H9 (cell line): ENCODE results near the gene MAOA. TPM values are rescaled to one million over a fixed set of nuclear protein-coding genes. Genes with fewer than 3 reads are reported as not detected.

Experiments used
- DNase-seq: peaks from one replicate; pipeline ENCODE4 v3.0.0-alpha.2; 2017
- H2AFZ ChIP-seq: one replicate; pipeline ENCODE4 v1.6.1; 2013; ENCODE audit warnings: mild to moderate bottlenecking, low read length, control low read depth, moderate library complexity
- H2AK5ac ChIP-seq: 2 replicates; pipeline ENCODE4 v1.6.1; 2013; ENCODE audit warnings: low read length, control low read depth, mixed read lengths; ENCODE audit not compliant: insufficient read length
- H2BK120ac ChIP-seq: one replicate; pipeline ENCODE4 v1.6.1; 2013; ENCODE audit warnings: low read depth, mild to moderate bottlenecking, low read length, control low read depth, inconsistent platforms; ENCODE audit not compliant: poor library complexity, severe bottlenecking
- H2BK12ac ChIP-seq: 2 replicates; pipeline ENCODE4 v1.6.1; 2013; ENCODE audit warnings: low read length, control low read depth, mixed read lengths, low read depth; ENCODE audit not compliant: insufficient read length
- H2BK15ac ChIP-seq: 2 replicates; pipeline ENCODE4 v1.6.1; 2013; ENCODE audit warnings: low read depth, low read length, control low read depth
- H2BK20ac ChIP-seq: one replicate; pipeline ENCODE4 v1.6.1; 2013; ENCODE audit warnings: low read depth, mild to moderate bottlenecking, low read length, control low read depth, inconsistent platforms; ENCODE audit not compliant: poor library complexity, severe bottlenecking
- H2BK5ac ChIP-seq: 2 replicates; pipeline ENCODE4 v1.6.1; 2013; ENCODE audit warnings: low read length, control low read depth, mixed read lengths; ENCODE audit not compliant: insufficient read length
- H3K14ac ChIP-seq: 2 replicates; pipeline ENCODE4 v1.6.1; 2013; ENCODE audit warnings: low read length, control low read depth; ENCODE audit not compliant: insufficient read depth
- H3K18ac ChIP-seq: 2 replicates; pipeline ENCODE4 v1.6.1; 2013; ENCODE audit warnings: low read depth, mild to moderate bottlenecking, mixed read lengths, low read length, control low read depth; ENCODE audit not compliant: insufficient read length
- H3K23ac ChIP-seq: 2 replicates; pipeline ENCODE4 v1.6.1; 2013; ENCODE audit warnings: low read length, control low read depth, mixed read lengths, low read depth; ENCODE audit not compliant: insufficient read length
- H3K23me2 ChIP-seq: 2 replicates; pipeline ENCODE4 v1.6.1; 2013; ENCODE audit warnings: low read depth, mild to moderate bottlenecking, mixed read lengths, low read length, control low read depth; ENCODE audit not compliant: insufficient read length, poor library complexity, severe bottlenecking
- H3K27ac ChIP-seq: 2 replicates; pipeline ENCODE4 v1.5.1; 2013; ENCODE audit warnings: low read length, control low read depth, mixed read lengths, low read depth; ENCODE audit not compliant: insufficient read length
- H3K27me3 ChIP-seq: 2 replicates; pipeline ENCODE4 v1.6.1; 2013; ENCODE audit warnings: low read length, control low read depth, inconsistent platforms; ENCODE audit not compliant: insufficient read depth
- H3K4ac ChIP-seq: 2 replicates; pipeline ENCODE4 v1.6.1; 2013; ENCODE audit warnings: low read depth, mild to moderate bottlenecking, control low read depth, inconsistent platforms, low read length, moderate library complexity
- H3K4me1 ChIP-seq: 2 replicates; pipeline ENCODE4 v1.6.1; 2013; ENCODE audit warnings: low read length, control low read depth, inconsistent platforms; ENCODE audit not compliant: insufficient read depth
- H3K4me2 ChIP-seq: 2 replicates; pipeline ENCODE4 v1.6.1; 2013; ENCODE audit warnings: low read length, control low read depth, mixed read lengths; ENCODE audit not compliant: insufficient read length, insufficient read depth
- H3K56ac ChIP-seq: 2 replicates; pipeline ENCODE4 v1.6.1; 2013; ENCODE audit warnings: low read depth, mild to moderate bottlenecking, mixed read lengths, low read length, control low read depth; ENCODE audit not compliant: insufficient read length
- H3K79me1 ChIP-seq: 2 replicates; pipeline ENCODE4 v1.6.1; 2013; ENCODE audit warnings: low read depth, mild to moderate bottlenecking, moderate library complexity, low read length, control low read depth, inconsistent platforms; ENCODE audit not compliant: insufficient read depth, poor library complexity, severe bottlenecking
- H3K79me2 ChIP-seq: 2 replicates; pipeline ENCODE4 v1.6.1; 2013; ENCODE audit warnings: low read length, control low read depth, inconsistent platforms; ENCODE audit not compliant: insufficient read depth
- H3K9ac ChIP-seq: 2 replicates; pipeline ENCODE4 v1.6.1; 2013; ENCODE audit warnings: low read length, control low read depth, mixed read lengths; ENCODE audit not compliant: insufficient read length; ENCODE audit errors: extremely low read depth
- H3K9me3 ChIP-seq: one replicate; pipeline ENCODE4 v1.6.1; 2013; ENCODE audit warnings: low read depth, low read length, inconsistent platforms; ENCODE audit not compliant: control insufficient read depth
- H3T11ph ChIP-seq: one replicate; pipeline ENCODE4 v1.6.1; 2013; ENCODE audit warnings: mild to moderate bottlenecking, low read length, control low read depth, inconsistent platforms
- H4K20me1 ChIP-seq: one replicate; pipeline ENCODE4 v1.6.1; 2013; ENCODE audit not compliant: control insufficient read depth, insufficient read length, insufficient read depth
- H4K5ac ChIP-seq: 2 replicates; pipeline ENCODE4 v1.6.1; 2013; ENCODE audit warnings: low read depth, mild to moderate bottlenecking, mixed read lengths, low read length, control low read depth; ENCODE audit not compliant: insufficient read length
- H4K8ac ChIP-seq: replicated peaks from 2 replicates; pipeline ENCODE4 v1.6.1; 2013; ENCODE audit warnings: low read length, control low read depth, mixed read lengths, low read depth; ENCODE audit not compliant: insufficient read length
- H4K91ac ChIP-seq: 2 replicates; pipeline ENCODE4 v1.6.1; 2013; ENCODE audit warnings: low read depth, mild to moderate bottlenecking, moderate library complexity, mixed read lengths, low read length, control low read depth; ENCODE audit not compliant: insufficient read length
- H3K27ac Mint-ChIP-seq, 3 experiments: 2 replicates in 2 of 3; 3 replicates in 1 of 3; pipeline ENCODE4 v1.8.0; 2020 to 2021; ENCODE audit warnings: mixed read lengths in 3 of 3, mild to moderate bottlenecking in 1 of 3, moderate library complexity in 1 of 3
- H3K27me3 Mint-ChIP-seq: 2 replicates; pipeline ENCODE4 v1.8.0; 2021; ENCODE audit warnings: low read depth, mild to moderate bottlenecking, moderate library complexity, mixed read lengths
- H3K36me3 Mint-ChIP-seq, 3 experiments: 2 replicates in 2 of 3; 3 replicates in 1 of 3; pipeline ENCODE4 v1.8.0; 2020 to 2021; ENCODE audit warnings: low read depth in 3 of 3, mixed read lengths in 3 of 3; ENCODE audit not compliant: insufficient read depth in 1 of 3
- H3K4me1 Mint-ChIP-seq, 2 experiments: 2 replicates each; pipeline ENCODE4 v1.8.0; 2020; ENCODE audit warnings: mixed read lengths in 2 of 2
- H3K4me3 Mint-ChIP-seq, 2 experiments: 2 replicates in 1 of 2; 3 replicates in 1 of 2; pipeline ENCODE4 v1.8.0; 2020 to 2021; ENCODE audit warnings: mild to moderate bottlenecking in 2 of 2, mixed read lengths in 2 of 2, moderate library complexity in 1 of 2
- H3K9me3 Mint-ChIP-seq, 2 experiments: 2 replicates in 1 of 2; 3 replicates in 1 of 2; pipeline ENCODE4 v1.8.0; 2020; ENCODE audit warnings: mild to moderate bottlenecking in 2 of 2, mixed read lengths in 2 of 2, moderate library complexity in 1 of 2
- CTCF ChIP-seq: fragments of 200-600 bp; sonication (generic); conservative IDR thresholded peaks from 3 replicates; pipeline ENCODE4 v1.8.0; 2021; ENCODE audit warnings: antibody characterized with exemption, mild to moderate bottlenecking
- total RNA-seq: library from RNA; stranded (reverse); gene quantifications from 2 replicates; pipeline ENCODE4 v1.2.1, GENCODE V29; 2021

The MAOA gene
- total RNA-seq, 1 experiment from 2014 or later: 0.28 TPM

- no peak overlapping the region for H3K4me3 Mint-ChIP-seq
- Histone ChIP-seq H3K14ac (no peak overlapping the region), H4K20me1 (no peaks in the 10 kb centered on the region), H4K5ac (no peak overlapping the region), H2BK15ac (no peak overlapping the region), H3K79me2 (no peaks in the 10 kb centered on the region), H3T11ph (no peak overlapping the region), H3K27ac (no peak overlapping the region), H3K4me2 (no peak overlapping the region), H3K9ac (no peak overlapping the region), H4K8ac (no peak overlapping the region), H3K4ac (no peak overlapping the region), H3K56ac (no peak overlapping the region), H2BK12ac (no peak overlapping the region), H2AK5ac (no peak overlapping the region), H2BK120ac (no peak overlapping the region), H3K9me3 (no peaks in the 10 kb centered on the region), H3K27me3 (no peaks in the 10 kb centered on the region), H2BK20ac (no peak overlapping the region), H2AFZ (no peak overlapping the region), H2BK5ac (no peak overlapping the region), H3K4me1 (no peaks in the 10 kb centered on the region), H3K23me2 (no peaks in the 10 kb centered on the region), H3K23ac (no peak overlapping the region), H3K18ac (no peak overlapping the region), H4K91ac (no peak overlapping the region), H3K79me1 (no peaks in the 10 kb centered on the region)
- no peak for TF ChIP-seq CTCF
- no peak for DNase-seq
- H3K27me3 Mint-ChIP-seq: peaks cover 2% of the 10 kb centered on the region; the same call in 1 of the 2 replicates
- H3K9me3 Mint-ChIP-seq: peaks cover 26 to 37% of the 10 kb centered on the region in 2 experiments
- peaks cover 11 to 14% of the 10 kb centered on the region in 2 experiments for H3K4me1 Mint-ChIP-seq
- H3K27ac Mint-ChIP-seq: no peak overlapping the region
- H3K36me3 Mint-ChIP-seq: peaks cover 0 to 4% (median 0%) of the 10 kb centered on the region in 3 experiments; a peak in 2 of 7 replicates
Observed at GRCh38 chrX:43643662-43644061, 12.4 kb upstream of the MAOA start.
